IPS-20b (cell line): Measurements from ENCODE around the gene GM2A.

Experiments used
- H3K27ac ChIP-seq: one replicate; pipeline ENCODE4 v1.5.1; 2013; ENCODE audit warnings: low read length
- H3K27me3 ChIP-seq: 2 replicates; pipeline ENCODE4 v1.6.1; 2013; ENCODE audit warnings: mild to moderate bottlenecking, low read length, inconsistent platforms; ENCODE audit not compliant: insufficient read depth
- H3K36me3 ChIP-seq: 2 replicates; pipeline ENCODE4 v1.6.1; 2013; ENCODE audit warnings: low read depth, mild to moderate bottlenecking, inconsistent platforms, low read length, moderate library complexity; ENCODE audit not compliant: insufficient read depth
- H3K4me1 ChIP-seq: 2 replicates; pipeline ENCODE4 v1.6.1; 2013; ENCODE audit warnings: mild to moderate bottlenecking, control low read depth, inconsistent platforms, low read length, moderate library complexity; ENCODE audit not compliant: insufficient read depth
- H3K4me3 ChIP-seq: 2 replicates; pipeline ENCODE4 v1.5.1; 2013; ENCODE audit warnings: mild to moderate bottlenecking, low read length, inconsistent platforms
- H3K9ac ChIP-seq: 2 replicates; pipeline ENCODE4 v1.6.1; 2013; ENCODE audit warnings: low read depth, mild to moderate bottlenecking, inconsistent platforms, low read length, moderate library complexity
- H3K9me3 ChIP-seq: 2 replicates; pipeline ENCODE4 v1.6.1; 2013; ENCODE audit warnings: mild to moderate bottlenecking, low read depth, low read length, inconsistent platforms; ENCODE audit not compliant: insufficient read depth

Gene GM2A

DNA sequence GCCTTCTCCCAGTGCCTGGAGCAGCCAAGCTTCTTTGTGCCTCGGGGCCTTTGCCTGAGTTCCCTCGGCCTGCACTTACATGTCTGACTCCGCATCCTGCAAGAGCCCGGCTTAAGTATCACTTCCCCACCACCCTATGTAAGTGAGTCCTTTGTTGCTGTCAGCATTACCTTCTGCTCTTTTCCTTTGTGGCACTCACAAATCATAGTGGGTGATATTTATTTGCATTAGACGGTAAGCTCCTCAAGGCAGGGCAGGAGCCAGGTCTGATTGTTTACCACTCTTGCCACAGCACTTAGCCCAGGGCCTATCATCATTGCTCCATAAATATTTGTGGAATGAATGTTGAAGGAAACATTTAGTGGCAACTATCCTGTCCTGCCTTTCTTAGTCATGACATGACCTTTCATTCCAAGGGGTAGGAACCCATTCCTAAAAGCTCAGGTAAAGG is 4.8 kb downstream of the GM2A start:
- Histone ChIP-seq H3K27me3 (no peaks in the 10 kb centered on the region), H3K9ac (no peak overlapping the region), H3K9me3 (no peaks in the 10 kb centered on the region), H3K36me3 (no peaks in the 10 kb centered on the region), H3K4me3 (no peak overlapping the region), H3K4me1 (0 out of 2 replicates have a peak, but pooled peaks cover 3% of the 10 kb centered on the region), H3K27ac (no peak overlapping the region)

DNA sequence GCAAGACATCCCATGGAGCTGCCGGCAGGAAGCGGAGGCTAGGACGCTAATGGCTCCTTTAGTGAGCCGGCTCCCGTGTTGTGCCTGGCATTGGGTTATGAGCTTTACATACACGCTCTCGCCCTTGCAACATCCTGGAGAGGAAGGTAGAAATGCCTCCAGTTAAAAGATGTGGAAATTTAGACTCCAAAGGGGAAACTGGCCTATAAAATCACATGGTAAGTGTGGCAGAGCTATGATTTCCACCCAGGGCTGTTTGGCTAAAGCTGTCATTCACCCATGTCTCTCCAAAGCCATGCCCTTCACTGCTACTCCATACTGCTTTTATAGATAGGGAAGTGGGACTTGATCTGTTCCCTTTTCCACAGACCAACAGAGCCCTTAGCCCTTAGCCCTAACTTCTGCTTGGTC is 5.2 kb downstream of the GM2A start:
- Histone ChIP-seq H3K9me3 (no peaks in the 10 kb centered on the region), H3K9ac (no peak overlapping the region), H3K4me1 (0 out of 2 replicates have a peak, but pooled peaks cover 3% of the 10 kb centered on the region), H3K27ac (no peak overlapping the region), H3K36me3 (no peaks in the 10 kb centered on the region), H3K4me3 (no peak overlapping the region), H3K27me3 (no peaks in the 10 kb centered on the region)

DNA sequence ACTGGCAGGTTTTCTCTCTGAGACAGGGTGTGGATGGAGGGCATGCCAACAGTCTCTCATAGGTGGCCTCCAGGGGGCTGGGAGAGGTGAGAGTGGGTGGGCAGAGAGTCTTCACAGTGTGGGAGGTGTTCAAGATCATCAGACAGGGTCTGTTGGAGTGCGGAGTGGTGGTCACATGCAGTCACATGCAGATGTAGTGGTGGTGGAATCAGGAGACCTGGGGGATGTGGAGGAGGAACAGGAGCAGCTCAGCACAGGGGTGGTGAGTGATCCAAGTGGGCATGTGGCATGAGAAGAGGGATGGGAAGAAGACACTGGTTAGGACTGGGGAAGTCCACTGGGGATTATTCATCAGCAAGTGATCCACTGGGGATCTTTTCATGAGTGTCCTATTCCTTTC is 5.8 kb downstream of the GM2A start:
- H3K36me3 ChIP-seq, result no peaks in the 10 kb centered on the region
- no peak overlapping the region for H3K4me3 ChIP-seq
- H3K27ac ChIP-seq, result no peak overlapping the region
- 0 out of 2 replicates have a peak, but pooled peaks cover 1% of the 10 kb centered on the region for H3K4me1 ChIP-seq
- H3K9ac ChIP-seq, result no peak overlapping the region
- no peaks in the 10 kb centered on the region for H3K27me3 ChIP-seq
- no peaks in the 10 kb centered on the region for H3K9me3 ChIP-seq

DNA sequence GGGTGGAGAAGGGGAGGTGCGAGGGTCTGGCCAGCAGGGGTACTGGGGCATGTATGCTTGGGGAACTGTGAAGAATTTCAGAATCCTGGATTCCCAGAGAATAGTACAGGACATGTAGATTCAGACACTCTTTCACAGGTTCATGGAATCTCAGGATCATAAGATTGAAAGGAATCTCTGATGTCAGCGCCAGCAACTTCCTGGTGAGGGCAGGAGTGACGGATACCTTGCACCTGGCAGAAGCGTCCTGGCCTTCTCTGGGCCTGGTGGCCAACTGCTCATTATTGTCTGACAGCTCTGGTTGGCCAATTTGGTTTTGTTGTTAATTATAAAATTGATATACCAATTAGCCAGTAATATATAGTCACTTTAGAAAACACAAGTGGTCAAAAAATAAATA is 6.9 kb downstream of the GM2A start:
- H3K4me1 ChIP-seq, result no peaks in the 10 kb centered on the region

DNA sequence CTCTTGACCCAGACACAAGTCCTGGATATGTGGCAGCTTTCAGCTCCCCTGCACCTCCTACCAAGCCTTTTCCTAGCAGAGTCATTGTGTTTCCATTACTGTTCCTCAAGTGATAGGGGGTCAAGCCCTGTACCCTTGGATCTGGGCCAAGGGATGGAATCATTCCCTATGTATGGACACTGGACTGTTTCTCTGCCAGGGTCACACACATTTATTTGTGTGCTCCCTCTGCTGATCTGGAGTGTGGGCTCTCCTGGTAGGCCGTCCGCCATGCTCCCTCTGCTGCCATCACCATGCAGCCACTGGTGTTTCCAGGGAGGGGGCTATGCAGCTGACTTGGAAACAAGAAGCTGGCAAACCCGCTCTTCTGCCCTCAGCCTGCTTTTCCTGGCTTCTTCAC is 9.5 kb downstream of the GM2A start:
- Histone ChIP-seq H3K9ac (no peak overlapping the region), H3K36me3 (peaks cover 11% of the 10 kb centered on the region), H3K4me1 (no peaks in the 10 kb centered on the region), H3K27ac (no peak overlapping the region), H3K9me3 (no peaks in the 10 kb centered on the region), H3K4me3 (no peak overlapping the region), H3K27me3 (no peaks in the 10 kb centered on the region)

More for the DNA sequence above, 6.9 kb downstream of the GM2A start:
- Histone ChIP-seq H3K27me3 (no peaks in the 10 kb centered on the region), H3K4me3 (no peak overlapping the region), H3K27ac (no peak overlapping the region), H3K9me3 (no peaks in the 10 kb centered on the region), H3K9ac (no peak overlapping the region), H3K36me3 (no peaks in the 10 kb centered on the region)

DNA sequence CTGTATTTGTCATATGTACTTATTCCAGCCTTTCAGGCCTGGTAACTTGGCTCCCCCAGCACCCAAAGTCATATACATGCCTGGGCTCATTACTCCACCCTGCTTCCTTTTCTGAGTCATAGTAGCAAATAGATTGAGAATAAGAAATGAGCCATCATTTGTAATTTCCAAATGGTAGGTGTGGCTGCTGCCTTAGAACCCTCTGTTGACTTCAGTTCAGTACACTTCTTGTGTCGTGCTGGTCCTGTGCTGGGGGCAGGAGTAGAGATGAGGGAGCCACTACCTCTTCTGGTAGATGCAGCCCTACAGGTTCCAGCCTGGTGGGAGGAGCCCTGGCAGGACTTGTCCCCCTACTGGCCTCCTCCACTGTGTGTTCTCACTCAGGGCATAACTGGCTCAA is 11.1 kb downstream of the GM2A start:
- no peaks in the 10 kb centered on the region for H3K4me1 ChIP-seq
- H3K9ac ChIP-seq, result no peak overlapping the region
- no peaks in the 10 kb centered on the region for H3K27me3 ChIP-seq
- no peak overlapping the region for H3K27ac ChIP-seq
- peaks cover 19% of the 10 kb centered on the region for H3K36me3 ChIP-seq
- H3K4me3 ChIP-seq, result no peak overlapping the region
- no peaks in the 10 kb centered on the region for H3K9me3 ChIP-seq

DNA sequence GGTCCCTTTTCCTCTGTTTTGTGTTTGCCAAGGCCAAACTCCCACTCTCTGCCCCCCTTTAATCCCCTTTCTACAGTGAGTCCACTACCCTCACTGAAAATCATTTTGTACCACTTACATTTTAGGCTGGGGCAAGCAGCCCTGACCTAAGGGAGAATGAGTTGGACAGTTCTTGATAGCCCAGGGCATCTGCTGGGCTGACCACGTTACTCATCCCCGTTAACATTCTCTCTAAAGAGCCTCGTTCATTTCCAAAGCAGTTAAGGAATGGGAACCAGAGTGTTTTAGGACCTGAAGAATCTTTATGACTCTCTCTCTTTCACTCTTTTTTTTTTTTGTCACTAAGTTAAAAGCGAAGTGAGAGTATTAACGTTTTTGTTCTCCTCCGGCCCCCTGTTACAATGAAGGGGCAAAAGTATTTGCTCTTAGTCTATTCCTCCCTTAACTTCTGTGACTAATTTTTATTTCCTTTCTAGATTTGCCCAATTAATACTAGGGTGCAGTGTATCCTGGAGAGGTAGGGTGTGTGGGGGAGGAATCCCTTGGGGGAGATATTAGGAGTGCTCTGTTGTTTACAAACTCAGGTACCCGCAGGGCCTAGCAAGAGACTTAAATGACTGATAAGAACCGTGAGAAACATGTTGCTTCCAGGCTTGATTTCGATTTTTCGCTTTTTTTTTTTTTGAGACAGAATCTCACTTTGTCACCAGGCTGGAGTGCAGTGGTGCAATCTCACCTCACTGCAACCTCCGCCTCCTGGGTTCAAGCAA is 14.7 kb downstream of the GM2A start:
- H3K9me3 ChIP-seq, result no peaks in the 10 kb centered on the region
- H3K4me1 ChIP-seq, result no peaks in the 10 kb centered on the region
- H3K27me3 ChIP-seq, result no peaks in the 10 kb centered on the region
- H3K27ac ChIP-seq, result no peak overlapping the region
- no peak overlapping the region for H3K9ac ChIP-seq
- peaks cover 19% of the 10 kb centered on the region for H3K36me3 ChIP-seq
- no peak overlapping the region for H3K4me3 ChIP-seq

- no peaks in the 10 kb centered on the region for H3K9me3 ChIP-seq
- H3K4me3 ChIP-seq, result no peak overlapping the region
- H3K36me3 ChIP-seq, result peaks cover 19% of the 10 kb centered on the region
- H3K4me1 ChIP-seq, result no peaks in the 10 kb centered on the region
- no peak overlapping the region for H3K9ac ChIP-seq
- H3K27me3 ChIP-seq, result no peaks in the 10 kb centered on the region
- no peak overlapping the region for H3K27ac ChIP-seq
Observed at GRCh38 chr5:151270599-151270998, 17.6 kb downstream of the GM2A start.

DNA sequence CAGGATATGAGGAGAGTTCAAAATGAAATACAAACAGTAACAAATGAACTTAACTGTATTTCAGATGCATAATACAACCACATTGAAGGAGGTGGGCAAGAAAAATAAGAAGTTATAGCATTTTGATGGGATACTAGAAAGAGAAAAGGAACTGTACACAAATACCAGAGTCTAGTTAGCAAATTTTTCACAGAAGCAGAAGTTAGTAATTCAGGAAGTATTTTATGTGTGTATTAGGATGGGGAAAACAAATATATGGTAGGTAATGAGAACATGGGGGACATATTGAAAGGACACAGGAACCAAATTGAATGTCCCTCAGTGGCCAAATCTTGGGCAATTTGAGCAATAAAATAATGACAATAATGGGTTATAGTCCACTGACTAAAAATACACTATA is 18.4 kb downstream of the GM2A start:
- no peak overlapping the region for H3K9ac ChIP-seq
- H3K9me3 ChIP-seq, result no peaks in the 10 kb centered on the region
- H3K27me3 ChIP-seq, result no peaks in the 10 kb centered on the region
- H3K4me1 ChIP-seq, result no peaks in the 10 kb centered on the region
- H3K36me3 ChIP-seq, result peaks cover 19% of the 10 kb centered on the region
- H3K27ac ChIP-seq, result no peak overlapping the region
- no peak overlapping the region for H3K4me3 ChIP-seq

DNA sequence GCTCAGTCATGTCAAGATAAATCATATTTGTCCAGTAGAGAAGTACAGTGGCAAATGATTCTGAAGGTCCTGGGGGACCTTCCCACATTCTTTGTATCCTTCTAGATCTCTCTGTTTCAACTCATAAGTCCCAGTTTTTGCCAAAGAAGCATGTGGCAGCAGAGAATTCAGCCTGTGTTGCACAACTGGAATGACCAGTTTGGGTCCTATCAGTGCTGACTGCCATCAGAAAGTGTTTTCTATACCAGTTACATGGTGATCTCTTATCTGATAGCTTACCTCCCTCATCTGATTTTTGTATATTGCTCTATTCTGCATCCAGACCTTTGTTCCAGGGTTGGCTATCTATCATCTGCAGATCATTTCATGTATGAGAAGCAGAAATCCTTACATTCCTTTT is 21.7 kb downstream of the GM2A start:
- H3K9ac ChIP-seq, result no peak overlapping the region
- no peaks in the 10 kb centered on the region for H3K4me1 ChIP-seq
- H3K4me3 ChIP-seq, result no peak overlapping the region
- H3K36me3 ChIP-seq, result no peaks in the 10 kb centered on the region; the same call in 1 of the 2 replicates
- no peaks in the 10 kb centered on the region for H3K27me3 ChIP-seq
- no peak overlapping the region for H3K27ac ChIP-seq
- H3K9me3 ChIP-seq, result no peaks in the 10 kb centered on the region

GRCh38 chr5:151275803-151276202 is 22.8 kb downstream of the GM2A start:
- no peak overlapping the region for H3K27ac ChIP-seq
- H3K27me3 ChIP-seq, result no peaks in the 10 kb centered on the region
- H3K9ac ChIP-seq, result no peak overlapping the region
- H3K36me3 ChIP-seq, result no peaks in the 10 kb centered on the region
- no peak overlapping the region for H3K4me3 ChIP-seq
- no peaks in the 10 kb centered on the region for H3K4me1 ChIP-seq
- no peaks in the 10 kb centered on the region for H3K9me3 ChIP-seq

DNA sequence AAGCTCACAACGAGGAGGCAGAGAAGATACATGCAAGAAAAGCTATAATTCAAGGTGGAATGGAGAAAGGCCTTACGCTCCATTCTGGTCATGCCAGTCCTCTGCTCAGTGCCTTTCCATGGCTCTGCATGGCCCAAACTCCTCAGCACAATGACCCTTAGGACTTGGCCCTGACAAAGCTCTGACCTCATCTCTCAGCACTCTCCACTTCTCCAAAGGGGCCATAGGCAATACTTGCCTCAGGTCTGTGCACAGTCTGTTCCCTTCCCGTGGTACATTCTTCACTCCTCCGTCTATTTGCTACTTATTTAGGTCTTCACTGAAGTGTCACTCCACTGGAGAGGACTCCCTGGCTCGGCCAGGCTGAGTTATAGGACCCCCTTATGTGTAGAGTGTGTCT is 25.9 kb downstream of the GM2A start:
- Histone ChIP-seq H3K9me3 (no peaks in the 10 kb centered on the region), H3K4me3 (no peak overlapping the region), H3K4me1 (no peaks in the 10 kb centered on the region), H3K27ac (no peak overlapping the region), H3K9ac (no peak overlapping the region), H3K36me3 (no peaks in the 10 kb centered on the region), H3K27me3 (no peaks in the 10 kb centered on the region)
